Epithelial cell of esophagus (primary cell): ENCODE data around the gene ZC3H10.
A peak's percentile ranks its signal among the peaks of the same experiment; 100 is the strongest.

ENCODE experiments used
- DNase-seq: peaks from one replicate; pipeline ENCODE4 v3.0.0; 2010; ENCODE audit warnings: low read depth
- H3K4me3 ChIP-seq: 2 replicates; pipeline ENCODE4 v1.5.1; 2011; ENCODE audit warnings: mild to moderate bottlenecking, low read length, control low read depth
- TF ChIP-seq, protein P1 (sequence below): IDR thresholded peaks from 2 replicates; pipeline ENCODE4 v1.5.1; 2011; ENCODE audit warnings: low read depth, mild to moderate bottlenecking, low read length, control low read depth, inconsistent platforms; ENCODE audit not compliant: insufficient read depth; ENCODE audit errors: missing control alignments

Gene ZC3H10

DNA sequence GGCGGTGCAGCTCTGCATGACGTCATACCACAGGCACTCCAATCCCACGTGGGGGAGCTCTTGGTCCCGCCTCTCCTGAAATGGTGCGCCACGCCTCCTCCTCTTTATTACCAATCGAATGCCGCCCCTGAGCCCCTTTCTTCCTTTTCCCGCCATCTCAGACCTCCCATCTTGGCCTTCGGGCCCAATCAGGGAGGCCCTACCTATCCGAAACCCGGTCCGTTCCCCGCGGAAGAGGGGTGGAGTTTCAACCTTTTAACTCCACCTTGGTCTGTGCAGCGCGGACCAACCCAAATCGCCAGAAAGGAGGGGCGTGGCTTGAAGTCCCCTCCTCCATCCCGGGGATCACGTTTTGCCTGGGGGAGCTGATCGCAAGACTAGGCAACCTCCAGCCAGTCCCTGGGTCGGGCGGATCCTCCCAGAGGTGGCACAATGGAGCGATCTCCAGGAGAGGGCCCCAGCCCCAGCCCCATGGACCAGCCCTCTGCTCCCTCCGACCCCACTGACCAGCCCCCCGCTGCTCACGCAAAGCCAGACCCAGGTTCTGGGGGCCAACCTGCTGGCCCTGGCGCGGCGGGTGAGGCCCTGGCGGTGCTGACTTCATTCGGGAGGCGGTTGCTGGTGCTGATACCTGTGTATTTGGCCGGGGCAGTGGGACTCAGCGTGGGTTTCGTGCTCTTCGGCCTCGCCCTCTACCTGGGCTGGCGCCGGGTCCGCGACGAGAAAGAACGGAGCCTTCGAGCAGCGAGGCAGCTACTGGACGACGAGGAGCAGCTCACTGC lies 10.0 kb downstream of the ZC3H10 start, which contains the start of gene ESYT1:
Gene ESYT1, plus strand, starts transcription at position 380 of the 782 bp plus-strand sequence. Its CDS starts 53 bp downstream, at position 433.
- H3K4me3 ChIP-seq = peak within 1 kb of the TSS; percentile 93
- DNase-seq = peak; percentile 100
- TF ChIP-seq, protein P1, sequence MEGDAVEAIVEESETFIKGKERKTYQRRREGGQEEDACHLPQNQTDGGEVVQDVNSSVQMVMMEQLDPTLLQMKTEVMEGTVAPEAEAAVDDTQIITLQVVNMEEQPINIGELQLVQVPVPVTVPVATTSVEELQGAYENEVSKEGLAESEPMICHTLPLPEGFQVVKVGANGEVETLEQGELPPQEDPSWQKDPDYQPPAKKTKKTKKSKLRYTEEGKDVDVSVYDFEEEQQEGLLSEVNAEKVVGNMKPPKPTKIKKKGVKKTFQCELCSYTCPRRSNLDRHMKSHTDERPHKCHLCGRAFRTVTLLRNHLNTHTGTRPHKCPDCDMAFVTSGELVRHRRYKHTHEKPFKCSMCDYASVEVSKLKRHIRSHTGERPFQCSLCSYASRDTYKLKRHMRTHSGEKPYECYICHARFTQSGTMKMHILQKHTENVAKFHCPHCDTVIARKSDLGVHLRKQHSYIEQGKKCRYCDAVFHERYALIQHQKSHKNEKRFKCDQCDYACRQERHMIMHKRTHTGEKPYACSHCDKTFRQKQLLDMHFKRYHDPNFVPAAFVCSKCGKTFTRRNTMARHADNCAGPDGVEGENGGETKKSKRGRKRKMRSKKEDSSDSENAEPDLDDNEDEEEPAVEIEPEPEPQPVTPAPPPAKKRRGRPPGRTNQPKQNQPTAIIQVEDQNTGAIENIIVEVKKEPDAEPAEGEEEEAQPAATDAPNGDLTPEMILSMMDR = no peak

DNA sequence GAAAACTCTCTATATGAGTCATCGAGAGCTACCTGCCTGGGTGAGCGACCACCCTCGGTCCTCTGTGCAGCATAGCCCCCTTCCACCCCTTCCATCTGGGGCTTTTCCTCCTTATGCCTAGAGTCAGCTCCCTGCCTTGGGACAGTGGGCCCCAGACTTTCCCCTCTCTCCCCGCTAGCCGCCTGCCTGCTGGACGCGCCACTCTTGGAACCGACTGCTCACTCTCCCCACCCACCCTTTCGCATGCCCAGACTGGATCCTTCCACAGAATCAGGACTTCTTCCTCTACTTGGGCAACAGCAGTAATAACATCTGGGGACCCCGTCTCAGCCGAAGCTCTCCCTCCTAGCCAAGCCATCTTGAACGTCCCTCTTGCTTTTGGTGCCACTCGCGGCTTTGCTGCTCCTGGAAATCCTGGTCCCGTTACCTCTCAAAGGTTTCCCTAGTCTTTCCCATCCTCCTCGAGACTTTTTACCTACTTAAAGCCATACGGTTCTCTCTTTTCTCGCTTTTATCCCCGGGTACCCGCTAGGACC lies 10.7 kb downstream of the ZC3H10 start:
- H3K4me3 ChIP-seq = peak overlapping the region; percentile 93
- TF ChIP-seq, protein P1 = no peak
- peak; percentile 47 for DNase-seq

DNA sequence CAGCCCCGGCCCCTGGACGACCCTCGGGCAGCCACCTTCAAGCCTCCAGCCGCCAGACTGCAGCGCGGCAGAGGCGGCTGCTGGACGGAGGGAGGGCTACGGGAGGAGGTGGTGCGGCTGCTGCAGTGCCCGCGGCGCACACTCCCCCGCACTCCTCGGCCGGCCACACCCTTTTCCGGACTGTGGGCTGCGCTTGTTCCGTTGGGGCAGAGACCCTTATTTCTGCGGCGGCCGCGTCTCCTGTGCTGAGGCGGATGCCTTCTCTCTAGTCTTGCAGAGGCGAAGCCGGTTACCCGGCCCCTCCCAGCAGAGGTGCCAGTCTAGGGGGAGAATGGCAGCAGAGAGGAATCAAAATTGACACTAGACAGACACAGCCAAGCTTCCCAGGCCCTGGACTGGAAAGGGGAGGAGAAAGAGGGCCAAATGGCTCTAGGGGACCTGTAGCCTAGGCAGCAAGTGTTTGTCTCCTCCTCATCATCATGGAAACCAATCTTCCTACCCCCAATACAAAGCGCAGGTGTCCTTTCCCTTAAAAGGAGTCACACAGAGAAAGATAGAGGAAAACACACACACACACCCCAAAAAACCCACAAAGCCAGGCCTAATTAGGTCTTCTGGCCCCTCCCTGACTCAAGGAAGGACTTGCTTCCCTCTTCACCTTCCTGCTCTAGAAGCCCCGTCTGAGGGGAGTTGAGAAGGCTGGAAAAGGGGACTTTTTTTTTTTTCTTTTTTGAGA lies 11.3 kb downstream of the ZC3H10 start:
- H3K4me3 ChIP-seq = peak overlapping the region; percentile 93
- DNase-seq = peak; percentile 57
- TF ChIP-seq, protein P1 = no peak

DNA sequence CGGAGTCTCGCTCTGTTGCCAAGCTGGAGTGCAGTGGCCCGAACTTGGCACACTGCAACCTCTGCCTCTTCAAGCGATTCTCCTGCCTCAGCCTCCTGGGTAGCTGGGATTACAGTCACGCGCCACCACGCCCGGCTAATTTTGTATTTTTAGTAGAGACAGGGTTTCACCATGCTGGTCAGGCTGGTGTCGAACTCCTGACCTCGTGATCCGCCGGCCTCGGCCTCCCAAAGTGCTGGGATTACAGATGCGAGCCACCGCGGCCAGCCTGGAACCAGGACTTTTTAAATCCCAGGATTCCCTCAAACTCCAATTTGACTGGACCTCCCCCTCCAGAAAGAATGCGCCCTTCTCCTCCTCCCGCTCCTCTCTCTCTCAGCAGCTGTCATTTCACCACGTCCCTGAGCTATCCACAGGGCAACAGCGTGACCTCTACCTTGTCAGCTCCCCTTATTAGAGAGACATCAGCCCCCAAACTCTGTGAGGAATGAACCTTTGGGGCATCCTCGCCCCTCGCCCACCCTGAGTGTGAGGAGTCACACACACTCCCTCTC lies 12.0 kb downstream of the ZC3H10 start:
- peak overlapping the region; percentile 93 for H3K4me3 ChIP-seq
- DNase-seq = no peak
- TF ChIP-seq, protein P1 = no peak

DNA sequence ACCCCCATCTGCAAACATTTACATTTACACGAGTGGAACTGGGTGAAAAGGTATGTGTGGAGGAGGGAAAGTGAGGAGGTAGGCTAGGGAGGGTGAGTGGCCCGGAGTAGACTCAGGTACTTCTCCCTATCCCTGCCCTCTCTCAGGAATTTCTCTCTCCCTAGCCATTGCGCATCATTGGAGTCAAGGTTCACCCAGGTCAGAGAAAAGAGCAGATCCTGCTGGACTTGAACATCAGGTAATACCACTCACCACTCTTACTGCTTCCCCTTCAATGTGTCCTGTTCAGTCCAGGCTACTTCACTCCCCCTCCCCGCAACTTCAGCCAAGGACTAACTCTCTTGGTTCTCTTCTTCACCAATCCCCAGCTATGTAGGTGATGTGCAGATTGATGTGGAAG lies 12.8 kb downstream of the ZC3H10 start:
- TF ChIP-seq, protein P1 = no peak
- DNase-seq = no peak
- H3K4me3 ChIP-seq = no peak overlapping the region

DNA sequence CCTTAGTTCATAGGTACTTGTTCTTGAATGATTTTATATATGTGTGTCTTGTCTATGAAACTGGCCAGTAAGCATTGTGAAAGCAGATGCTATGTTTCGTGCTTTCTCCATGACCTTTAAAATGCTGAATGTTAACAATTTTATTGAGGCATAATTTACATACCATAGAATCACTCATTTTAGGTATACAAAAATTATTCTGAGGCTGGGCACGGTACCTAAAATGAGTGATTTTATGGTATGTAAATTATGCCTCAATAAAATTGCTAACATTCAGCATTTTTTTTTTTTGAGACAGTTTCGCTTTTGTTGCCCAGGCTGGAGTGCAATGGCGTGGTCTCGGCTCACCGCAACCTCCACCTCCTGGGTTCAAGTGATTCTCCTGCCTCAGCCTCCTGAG lies 16.8 kb downstream of the ZC3H10 start:
- no peak overlapping the region for H3K4me3 ChIP-seq
- no peak for DNase-seq
- TF ChIP-seq, protein P1 = no peak
